SJCRH30 (cell line): ENCODE data around the gene BAIAP2. TPM values are rescaled to one million over a fixed set of nuclear protein-coding genes. Genes with fewer than 3 reads are reported as not detected.

Source experiments
- DNase-seq, 2 experiments: peaks; one replicate each; pipeline ENCODE4 v3.0.0-alpha.2; 2015 to 2020
- H3K27ac ChIP-seq: fragments of 250-450 bp; sonication (Bioruptor Pico); 2 replicates; pipeline ENCODE4 v1.5.1; 2020; ENCODE audit warnings: mild to moderate bottlenecking, moderate library complexity
- H3K27me3 ChIP-seq: fragments of 250-450 bp; sonication (Bioruptor Pico); 2 replicates; pipeline ENCODE4 v1.5.1; 2020; ENCODE audit warnings: mild to moderate bottlenecking, moderate library complexity
- H3K36me3 ChIP-seq: fragments of 250-450 bp; sonication (Bioruptor Pico); 2 replicates; pipeline ENCODE4 v1.5.1; 2020; ENCODE audit warnings: mild to moderate bottlenecking, moderate library complexity
- H3K4me1 ChIP-seq: fragments of 250-450 bp; sonication (Bioruptor Pico); 2 replicates; pipeline ENCODE4 v1.5.1; 2020; ENCODE audit warnings: mild to moderate bottlenecking, moderate library complexity
- H3K4me3 ChIP-seq: fragments of 250-450 bp; sonication (Bioruptor Pico); 2 replicates; pipeline ENCODE4 v1.5.1; 2020; ENCODE audit warnings: mild to moderate bottlenecking, moderate library complexity
- H3K9me3 ChIP-seq: fragments of 250-450 bp; sonication (Bioruptor Pico); replicated peaks from 2 replicates; pipeline ENCODE4 v1.5.1; 2020; ENCODE audit warnings: mild to moderate bottlenecking, moderate library complexity
- total RNA-seq: library from RNA; depleted of rRNA; stranded (reverse); fragments of >200 nt; shearing (Covaris generic); gene quantifications from 2 replicates; pipeline ENCODE4 v1.2.3, GENCODE V29; 2014

Gene BAIAP2
- total RNA-seq, 1 experiment from 2014 or later, result 26.0 TPM

- peak; percentile 72 to 82 for DNase-seq
- Histone ChIP-seq H3K36me3 (no peaks in the 10 kb centered on the region), H3K27ac (peak overlapping the region; percentile 30)
Observed at GRCh38 chr17:81112450-81112849, 77.5 kb downstream of the BAIAP2 start.

GRCh38 chr17:81113158-81113724 is 78.3 kb downstream of the BAIAP2 start:
- Histone ChIP-seq H3K4me3 (no peak overlapping the region), H3K9me3 (no peaks in the 10 kb centered on the region), H3K36me3 (no peaks in the 10 kb centered on the region), H3K27ac (no peak overlapping the region; the same call in 1 of the 2 replicates), H3K4me1 (peaks cover 32% of the 10 kb centered on the region), H3K27me3 (no peaks in the 10 kb centered on the region)
- no peak for DNase-seq

More at GRCh38 chr17:81112450-81112849, 77.5 kb downstream of the BAIAP2 start:
- Histone ChIP-seq H3K4me3 (no peak overlapping the region), H3K27me3 (no peaks in the 10 kb centered on the region), H3K9me3 (no peaks in the 10 kb centered on the region), H3K4me1 (peaks cover 32% of the 10 kb centered on the region)

GRCh38 chr17:81114351-81115093 is 79.6 kb downstream of the BAIAP2 start:
- H3K36me3 ChIP-seq, result peaks cover under 1% of the 10 kb centered on the region; the same call in 1 of the 2 replicates
- H3K9me3 ChIP-seq, result no peaks in the 10 kb centered on the region
- H3K4me1 ChIP-seq, result peaks cover 32% of the 10 kb centered on the region
- DNase-seq, result no peak
- H3K27ac ChIP-seq, result no peak overlapping the region
- no peaks in the 10 kb centered on the region for H3K27me3 ChIP-seq
- H3K4me3 ChIP-seq, result no peak overlapping the region

GRCh38 chr17:81115219-81115618 is 80.3 kb downstream of the BAIAP2 start:
- no peak overlapping the region for H3K4me3 ChIP-seq
- no peak for DNase-seq
- H3K36me3 ChIP-seq, result peaks cover 4% of the 10 kb centered on the region; the same call in 1 of the 2 replicates
- no peaks in the 10 kb centered on the region for H3K27me3 ChIP-seq
- no peak overlapping the region for H3K27ac ChIP-seq
- no peaks in the 10 kb centered on the region for H3K9me3 ChIP-seq
- peaks cover 32% of the 10 kb centered on the region for H3K4me1 ChIP-seq

GRCh38 chr17:81115749-81116464 is 81.0 kb downstream of the BAIAP2 start:
- no peak overlapping the region for H3K27ac ChIP-seq
- H3K9me3 ChIP-seq, result no peaks in the 10 kb centered on the region
- H3K4me1 ChIP-seq, result peaks cover 25% of the 10 kb centered on the region
- H3K27me3 ChIP-seq, result no peaks in the 10 kb centered on the region
- DNase-seq, result no peak
- H3K4me3 ChIP-seq, result no peak overlapping the region
- peaks cover 4% of the 10 kb centered on the region; the same call in 1 of the 2 replicates for H3K36me3 ChIP-seq

- no peaks in the 10 kb centered on the region for H3K9me3 ChIP-seq
- H3K27ac ChIP-seq, result no peak overlapping the region
- no peak overlapping the region for H3K4me3 ChIP-seq
- H3K4me1 ChIP-seq, result peaks cover 17% of the 10 kb centered on the region
- no peaks in the 10 kb centered on the region for H3K27me3 ChIP-seq
- H3K36me3 ChIP-seq, result peaks cover 5% of the 10 kb centered on the region; the same call in 1 of the 2 replicates
- DNase-seq, result no peak
Observed at GRCh38 chr17:81116704-81117103, 81.8 kb downstream of the BAIAP2 start.

GRCh38 chr17:81117672-81118198 is 82.8 kb downstream of the BAIAP2 start:
- H3K4me1 ChIP-seq, result peaks cover 7% of the 10 kb centered on the region
- no peak overlapping the region for H3K27ac ChIP-seq
- H3K36me3 ChIP-seq, result peaks cover 8% of the 10 kb centered on the region; the same call in 1 of the 2 replicates
- H3K27me3 ChIP-seq, result no peaks in the 10 kb centered on the region
- H3K9me3 ChIP-seq, result no peaks in the 10 kb centered on the region
- no peak for DNase-seq
- no peak overlapping the region for H3K4me3 ChIP-seq

- Histone ChIP-seq H3K9me3 (no peaks in the 10 kb centered on the region), H3K4me1 (peaks cover 2% of the 10 kb centered on the region; the same call in 1 of the 2 replicates), H3K27ac (no peak overlapping the region), H3K36me3 (peaks cover 8% of the 10 kb centered on the region; the same call in 1 of the 2 replicates), H3K27me3 (no peaks in the 10 kb centered on the region), H3K4me3 (no peak overlapping the region)
- DNase-seq, result no peak
Observed at GRCh38 chr17:81118308-81119221, 83.6 kb downstream of the BAIAP2 start.

- peak; percentile 72 to 84 for DNase-seq
- H3K4me3 ChIP-seq, result no peak overlapping the region
- H3K9me3 ChIP-seq, result no peaks in the 10 kb centered on the region
- no peaks in the 10 kb centered on the region for H3K27me3 ChIP-seq
- H3K4me1 ChIP-seq, result peaks cover 2% of the 10 kb centered on the region; the same call in 1 of the 2 replicates
- H3K36me3 ChIP-seq, result peaks cover 8% of the 10 kb centered on the region; the same call in 1 of the 2 replicates
- no peak overlapping the region for H3K27ac ChIP-seq
Observed at GRCh38 chr17:81119223-81120148, 84.5 kb downstream of the BAIAP2 start.

- H3K27ac ChIP-seq, result no peak overlapping the region
- no peak for DNase-seq
- no peak overlapping the region for H3K4me3 ChIP-seq
Observed at GRCh38 chr17:81120149-81120484, 85.2 kb downstream of the BAIAP2 start.

GRCh38 chr17:81120695-81121621 is 86.0 kb downstream of the BAIAP2 start:
- Histone ChIP-seq H3K4me1 (peaks cover 7% of the 10 kb centered on the region), H3K4me3 (no peak overlapping the region), H3K27ac (no peak overlapping the region), H3K9me3 (no peaks in the 10 kb centered on the region), H3K36me3 (peaks cover 8% of the 10 kb centered on the region; the same call in 1 of the 2 replicates), H3K27me3 (no peaks in the 10 kb centered on the region)
- DNase-seq, result no peak

More at GRCh38 chr17:81120149-81120484, 85.2 kb downstream of the BAIAP2 start:
- peaks cover 8% of the 10 kb centered on the region; the same call in 1 of the 2 replicates for H3K36me3 ChIP-seq
- H3K4me1 ChIP-seq, result peaks cover 1% of the 10 kb centered on the region
- no peaks in the 10 kb centered on the region for H3K27me3 ChIP-seq
- H3K9me3 ChIP-seq, result no peaks in the 10 kb centered on the region
